T-helper 2 cell treated with Interferon-gamma antibody and Interleukin-4, amounts not matched to agents 100 ng/mL and 5 ng/mL, for 36 hours (primary cell): ENCODE results near the gene APBB2. TPM values are rescaled to one million over a fixed set of nuclear protein-coding genes. Genes with fewer than 3 reads are reported as not detected.

Experiments
- intact Hi-C: fragments of 100-400 bp; cut with micrococcal nuclease; formaldehyde crosslinking; loops from one replicate; pipeline ENCODE4 v1.15.1; 2023
- total RNA-seq: library from RNA; stranded (reverse); gene quantifications from 2 replicates; pipeline ENCODE4 v1.2.3, GENCODE V29; 2022

The APBB2 gene
- total RNA-seq, 1 donor from 2014 or later, result 0.45 TPM

DNA sequence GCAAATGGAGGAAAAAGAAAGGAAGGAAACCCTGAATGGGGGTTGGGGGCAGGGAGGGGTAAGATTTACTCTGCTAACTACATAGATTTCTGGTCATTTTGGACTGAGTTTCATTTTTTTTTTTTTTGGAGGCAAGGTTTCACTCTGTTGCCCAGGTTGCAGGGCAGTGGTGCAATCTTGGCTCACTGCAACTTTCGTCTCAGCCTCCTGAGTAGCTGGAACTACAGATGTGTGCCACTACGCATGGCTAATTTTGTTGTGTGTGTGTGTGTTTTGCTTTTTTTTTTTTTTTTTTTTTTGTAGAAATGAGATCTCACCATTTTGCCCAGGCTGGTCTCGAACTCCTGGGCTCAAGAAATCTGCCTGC is 223.5 kb downstream of the APBB2 start:
- intact Hi-C loops, result no loop called here

DNA sequence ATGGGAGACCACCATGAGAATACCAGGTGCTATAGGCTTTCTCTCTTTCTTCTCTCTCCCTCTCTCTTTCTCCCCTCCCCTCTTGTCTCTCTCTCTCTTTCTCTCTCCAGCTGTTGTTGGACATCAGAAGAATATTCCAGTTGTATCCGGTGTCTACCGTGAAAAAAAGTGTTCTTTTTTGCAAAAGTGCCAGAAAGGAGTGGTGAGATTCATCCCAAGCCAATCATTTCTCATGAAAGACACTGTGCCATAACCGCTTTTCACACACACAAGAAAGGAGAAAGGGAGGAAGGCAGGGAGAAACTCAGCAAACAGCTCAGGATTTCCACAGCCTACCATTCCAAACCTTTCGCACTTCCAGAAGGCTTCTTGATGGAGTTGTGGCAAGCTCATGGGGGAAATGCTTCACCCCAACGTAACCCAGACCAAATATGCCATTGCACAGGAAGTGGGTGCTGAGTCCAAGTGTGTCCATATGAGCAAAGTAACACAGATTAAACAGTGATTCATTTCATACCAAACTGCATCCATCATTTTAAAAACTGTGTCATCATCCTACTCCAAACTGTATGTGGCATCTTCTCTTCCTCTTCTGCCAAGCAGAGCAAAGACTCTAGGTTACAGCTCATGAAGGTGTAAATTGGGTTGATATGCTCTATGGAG is 224.0 kb downstream of the APBB2 start:
- intact Hi-C loops, result no loop called here

DNA sequence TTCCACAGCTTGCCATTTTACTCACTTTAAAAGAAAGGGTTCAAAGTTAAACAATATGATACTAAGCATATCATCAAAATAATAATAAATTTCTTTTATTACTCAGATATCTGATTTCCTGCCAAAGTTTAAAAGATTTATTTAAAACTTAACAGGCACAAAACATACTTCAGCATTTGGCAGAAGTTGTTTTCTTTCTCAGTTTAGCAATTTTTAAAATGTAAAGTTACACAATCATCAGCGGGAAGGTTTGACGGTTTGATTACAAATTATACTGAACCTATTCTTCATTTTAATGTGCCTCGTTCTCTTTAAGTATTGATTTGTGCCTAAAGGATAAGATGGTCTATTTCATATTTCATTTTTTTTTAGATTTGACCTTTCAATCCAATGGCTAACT is 227.2 kb downstream of the APBB2 start:
- intact Hi-C loops, result no loop called here

GRCh38 chr4:40986375-40986774 is 228.0 kb downstream of the APBB2 start:
- intact Hi-C loops, result no loop called here

- intact Hi-C loops, result no loop called here
These were observed 230.3 kb downstream of the APBB2 start for GRCh38 chr4:40984051-40984450.

DNA sequence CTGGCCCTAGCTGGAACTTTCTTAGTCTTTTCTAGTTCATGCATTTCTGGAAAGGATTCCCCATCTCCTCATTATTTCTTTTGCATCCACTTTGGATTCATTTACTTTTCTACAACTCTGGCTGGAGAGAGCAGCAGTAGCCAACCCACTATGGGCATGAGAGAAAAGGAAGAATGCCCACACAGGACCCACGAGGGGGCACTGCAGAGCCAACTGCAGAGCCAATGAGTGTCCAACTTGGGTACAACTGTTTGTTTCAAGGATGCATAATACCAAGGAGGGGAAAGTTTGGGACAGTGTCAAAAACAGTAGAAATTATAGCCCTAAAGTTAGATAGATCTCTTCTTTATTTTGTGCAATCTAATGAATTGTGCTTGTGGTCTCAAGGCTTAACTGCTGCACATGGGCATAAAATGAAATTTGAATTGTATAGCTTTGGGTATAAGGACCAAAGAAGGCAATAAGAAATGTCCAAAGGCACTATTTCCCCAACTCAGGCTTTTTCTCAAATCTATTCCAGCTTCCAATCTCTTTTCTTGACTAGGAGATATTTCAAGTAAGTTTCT is 233.9 kb downstream of the APBB2 start:
- intact Hi-C loops, result no loop called here

DNA sequence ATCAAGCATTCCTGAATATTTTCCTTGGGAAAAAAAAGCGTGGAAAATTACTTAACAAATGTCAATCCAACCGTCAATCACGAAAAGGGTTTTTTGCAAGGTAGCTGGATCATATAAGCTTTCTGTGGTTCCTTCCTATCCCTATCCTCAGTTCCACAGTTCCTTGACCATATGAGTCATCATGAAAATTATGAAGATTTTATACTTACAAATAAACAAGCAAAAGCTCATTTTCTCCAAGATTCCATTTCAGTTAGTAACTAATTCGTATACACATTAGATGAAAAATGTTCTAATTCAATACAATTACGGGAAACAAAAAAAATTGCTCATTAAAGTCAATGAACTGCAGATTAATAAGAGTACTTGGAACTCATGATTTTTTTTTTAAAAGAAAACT is 235.8 kb downstream of the APBB2 start:
- intact Hi-C loops, result no loop called here

DNA sequence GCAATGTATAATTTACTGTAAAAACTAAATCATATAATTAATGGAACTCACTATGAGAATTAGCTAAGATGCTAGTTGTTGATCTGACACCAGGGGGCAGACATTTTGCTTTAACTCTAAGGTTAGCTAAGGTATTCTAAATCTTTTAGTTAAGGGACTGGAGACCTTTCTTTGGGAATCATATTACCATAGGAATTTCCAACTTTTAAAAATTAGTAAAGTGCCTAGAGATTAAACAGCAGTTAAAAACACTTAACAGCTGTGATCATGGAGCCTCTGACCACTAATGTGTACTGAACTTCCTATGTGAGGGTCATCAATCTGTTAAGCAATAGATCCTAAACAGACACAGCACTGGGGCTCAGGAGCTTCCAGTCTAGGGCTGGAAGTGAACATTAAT is 238.0 kb downstream of the APBB2 start:
- intact Hi-C loops, result loop anchor here (1.0 kb wide), 1 partner anchor 238 kb away; the partner anchor contains the start of gene APBB2

- intact Hi-C loops, result no loop called here
These were observed 241.6 kb downstream of the APBB2 start for GRCh38 chr4:40972722-40973121.

DNA sequence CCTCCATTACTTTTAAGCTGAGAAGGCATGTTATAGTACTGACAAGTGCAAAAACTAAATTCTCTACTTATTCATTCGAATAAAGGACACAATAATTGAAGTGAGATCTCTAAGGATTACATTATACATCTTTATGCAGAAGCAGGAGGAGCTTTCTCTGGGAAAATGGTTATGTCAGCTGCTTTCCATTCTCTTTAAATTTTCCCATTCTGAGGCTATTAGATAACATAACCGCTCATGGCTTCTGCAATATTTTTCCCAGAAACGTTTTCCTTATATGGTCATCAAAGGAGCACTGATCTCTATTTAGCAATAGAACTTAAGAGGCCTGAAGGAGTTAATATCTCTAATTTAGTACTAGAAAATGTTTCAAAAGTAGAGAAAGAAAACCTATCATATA is 243.0 kb downstream of the APBB2 start:
- intact Hi-C loops, result no loop called here

GRCh38 chr4:40969501-40969900 is 244.8 kb downstream of the APBB2 start:
- intact Hi-C loops, result no loop called here

DNA sequence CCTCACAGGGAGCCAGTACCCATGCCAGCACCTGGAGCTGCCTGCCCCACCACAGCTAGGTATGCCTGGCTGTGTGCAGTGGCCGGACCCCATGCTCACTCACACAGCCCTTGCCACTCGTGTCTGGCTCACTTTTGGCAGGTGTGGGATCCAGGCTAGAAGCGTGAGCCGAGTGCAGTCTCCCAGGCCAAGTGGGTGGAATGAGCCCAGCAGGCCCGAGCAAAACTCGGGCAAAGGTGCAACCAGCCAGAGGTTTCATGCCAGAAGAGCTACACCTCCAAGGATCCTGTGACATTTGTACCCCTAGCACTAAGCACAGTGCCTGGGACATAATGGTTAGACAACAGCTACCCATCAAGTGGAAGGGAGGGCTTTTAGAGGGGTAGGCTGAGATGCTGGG is 246.8 kb downstream of the APBB2 start:
- intact Hi-C loops, result no loop called here

DNA sequence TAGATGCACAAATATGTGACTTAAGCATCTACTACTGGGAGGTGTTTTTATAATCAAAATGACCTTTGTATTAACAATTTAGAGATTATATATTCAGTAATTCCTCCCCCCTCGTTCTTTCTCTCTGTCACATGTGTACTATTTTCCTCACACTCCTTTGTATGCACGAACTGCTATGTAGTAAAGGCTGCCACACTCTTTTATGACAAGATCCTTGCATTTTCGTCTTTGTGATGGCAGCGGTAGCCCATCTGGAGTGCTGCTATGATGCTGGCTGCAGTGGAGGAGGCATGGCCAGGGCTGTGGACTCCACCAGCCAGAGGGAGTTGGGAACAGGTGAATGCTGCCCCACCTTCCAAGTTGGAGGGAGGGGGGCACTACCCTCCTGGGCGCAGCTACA is 248.3 kb downstream of the APBB2 start:
- intact Hi-C loops, result no loop called here

DNA sequence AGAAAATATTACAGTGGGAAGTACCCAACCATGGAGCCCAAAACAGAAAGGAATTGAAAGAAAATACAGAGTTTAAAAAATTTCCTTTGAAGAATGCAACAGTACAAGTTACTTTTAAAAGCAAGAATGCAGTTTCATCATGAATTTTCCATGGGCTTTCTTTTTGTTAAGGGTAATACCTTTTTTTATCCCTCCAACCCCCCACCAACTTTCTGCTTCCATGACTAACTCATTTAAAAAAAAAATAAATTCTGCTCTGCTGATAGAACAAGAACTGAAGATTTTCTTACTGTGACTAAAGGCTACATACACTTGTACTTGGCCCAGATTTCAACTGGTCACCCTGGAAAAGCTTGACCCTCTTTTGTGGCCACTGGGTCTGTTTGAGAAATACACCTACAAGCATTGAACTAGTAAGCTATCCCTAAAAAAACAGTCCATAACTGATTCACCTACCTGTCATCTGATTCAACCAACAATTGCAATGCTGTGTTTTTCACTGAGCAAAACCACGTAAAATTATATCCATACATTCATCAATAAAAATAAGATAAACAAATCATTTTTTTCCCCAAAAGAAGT is 250.4 kb downstream of the APBB2 start:
- intact Hi-C loops, result no loop called here

GRCh38 chr4:40962551-40963180 is 251.7 kb downstream of the APBB2 start:
- intact Hi-C loops, result no loop called here

- intact Hi-C loops, result no loop called here
These were observed 253.4 kb downstream of the APBB2 start for GRCh38 chr4:40960941-40961340.

GRCh38 chr4:40957281-40957680 is 257.1 kb downstream of the APBB2 start:
- intact Hi-C loops, result no loop called here

DNA sequence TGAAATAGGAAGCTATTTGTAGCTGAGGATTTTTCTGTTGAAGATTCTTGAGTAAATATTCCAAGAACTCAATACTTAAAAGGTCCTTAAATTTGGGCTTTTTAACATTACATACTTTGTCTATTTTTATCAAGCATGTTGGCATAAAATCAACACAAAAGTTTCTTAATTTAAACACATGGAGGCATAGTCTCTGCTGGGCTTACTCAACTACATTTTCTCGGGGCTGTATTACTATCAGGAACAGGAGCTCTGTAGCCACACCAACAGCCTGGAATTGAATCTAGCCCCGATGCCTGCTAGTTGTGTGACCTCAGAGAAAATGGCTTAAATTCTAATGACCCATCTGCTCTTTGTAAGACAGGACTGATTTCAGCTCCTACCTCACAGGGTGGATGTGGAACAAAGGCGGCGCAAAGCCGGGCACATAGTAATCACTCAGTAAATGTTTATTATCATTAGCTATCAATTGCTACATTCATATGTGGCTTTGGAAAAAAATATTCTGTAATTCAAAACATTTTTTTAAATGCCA is 257.6 kb downstream of the APBB2 start:
- intact Hi-C loops, result no loop called here

GRCh38 chr4:40954088-40954668 is 260.2 kb downstream of the APBB2 start:
- intact Hi-C loops, result no loop called here

DNA sequence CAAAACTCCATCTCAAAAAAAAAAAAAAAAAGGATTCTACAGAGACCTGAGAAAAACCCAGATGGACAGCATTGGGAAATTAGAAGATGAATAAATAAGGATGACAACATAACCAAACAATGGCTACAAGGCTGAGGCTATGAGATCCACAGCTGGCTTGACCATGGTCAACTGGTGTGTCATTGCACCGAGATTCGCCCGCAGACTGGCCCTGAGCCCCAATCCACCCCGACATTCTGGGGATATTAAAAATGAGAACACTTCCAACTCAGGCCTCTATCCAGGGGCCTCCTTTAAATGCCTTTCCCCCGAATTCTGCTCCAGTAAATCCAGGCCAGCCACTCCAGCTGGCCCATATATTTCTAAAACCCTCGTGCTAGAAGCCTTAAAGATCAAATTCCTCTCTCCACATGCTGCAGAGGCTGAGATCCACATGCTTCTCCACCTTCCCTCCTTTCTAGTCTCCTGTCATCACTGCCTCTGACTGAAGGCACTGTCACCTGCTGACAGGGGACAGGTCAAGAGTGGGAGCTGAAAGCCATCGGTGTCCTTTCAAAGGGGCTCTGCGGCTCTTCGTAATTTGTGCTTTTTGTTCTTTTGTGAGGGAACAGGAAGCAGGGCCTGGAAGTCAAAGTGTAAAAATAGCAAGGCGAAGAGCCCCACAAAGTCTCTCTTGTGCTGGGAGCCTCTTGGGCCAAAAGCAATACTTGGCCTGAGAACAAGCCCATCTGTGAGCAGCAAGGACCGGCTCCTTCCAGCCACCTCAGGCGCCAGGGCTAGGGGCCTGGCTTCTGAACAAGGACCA is 260.9 kb downstream of the APBB2 start:
- intact Hi-C loops, result no loop called here

DNA sequence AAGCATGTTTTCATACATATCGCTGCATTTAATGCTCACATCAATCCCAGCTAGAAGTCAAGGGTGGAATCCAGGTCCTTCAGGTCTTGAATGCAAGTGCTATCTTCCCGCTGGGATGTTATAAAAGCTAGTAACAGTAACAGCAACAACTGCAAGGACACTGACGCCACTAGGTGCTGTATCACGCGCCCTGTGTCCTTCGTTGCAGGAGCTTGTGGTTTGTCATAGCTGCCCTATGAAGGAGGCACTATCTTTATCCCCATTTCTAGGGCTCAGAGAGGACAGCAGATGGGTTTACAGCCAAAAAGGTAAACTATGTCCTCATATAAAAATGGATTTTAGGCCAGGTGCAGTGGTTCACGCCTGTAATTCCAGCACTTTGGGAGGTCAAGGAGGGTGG is 261.7 kb downstream of the APBB2 start:
- intact Hi-C loops, result no loop called here
